ENCODE measurements around the gene SMARCA2.

SMARCA2 gene

GRCh38 chr9:2199999-2200796, 185.1 kb downstream of the SMARCA2 start:
- Histone ChIP-seq H3K9ac (no peak overlapping the region), H4K20me1 (ENCODE audit: insufficient read depth) (no peaks in the 10 kb centered on the region), H3K27ac (no peak overlapping the region), H3K79me2 (ENCODE audit: insufficient read depth, low read depth) (no peaks in the 10 kb centered on the region), H3K36me3 (ENCODE audit: insufficient read depth) (no peaks in the 10 kb centered on the region), H3K4me3 (IDR thresholded peaks at IDR 0.05; ENCODE audit: insufficient read depth, low read depth, low read length) (no peak overlapping the region), H3K27me3 (ENCODE audit: insufficient read depth, low read depth) (no peaks in the 10 kb centered on the region), H2AFZ (ENCODE audit: low read depth) (no peak overlapping the region), H3K4me2 (no peak overlapping the region), H3K4me1 (ENCODE audit: low read depth, poor library complexity, severe bottlenecking) (no peaks in the 10 kb centered on the region)
- TF ChIP-seq CTCF (conservative IDR thresholded peaks at IDR 0.05; ENCODE audit: low read depth, low read length), result no peak

- Histone ChIP-seq H2AFZ (ENCODE audit: low read depth) (no peak overlapping the region), H3K4me3 (IDR thresholded peaks at IDR 0.05; ENCODE audit: insufficient read depth, low read depth, low read length) (no peak overlapping the region), H3K79me2 (ENCODE audit: insufficient read depth, low read depth) (no peaks in the 10 kb centered on the region), H3K4me1 (ENCODE audit: low read depth, poor library complexity, severe bottlenecking) (no peaks in the 10 kb centered on the region), H3K36me3 (ENCODE audit: insufficient read depth) (no peaks in the 10 kb centered on the region), H3K4me2 (no peak overlapping the region), H3K9ac (no peak overlapping the region), H4K20me1 (ENCODE audit: insufficient read depth) (no peaks in the 10 kb centered on the region), H3K27me3 (ENCODE audit: insufficient read depth, low read depth) (no peaks in the 10 kb centered on the region), H3K27ac (no peak overlapping the region)
- TF ChIP-seq CTCF (conservative IDR thresholded peaks at IDR 0.05; ENCODE audit: low read depth, low read length), result no peak
Observed at GRCh38 chr9:2208465-2208864, 193.3 kb downstream of the SMARCA2 start.

GRCh38 chr9:2208991-2209390, 193.8 kb downstream of the SMARCA2 start:
- H3K36me3 ChIP-seq (ENCODE audit: insufficient read depth), result no peaks in the 10 kb centered on the region
- no peak overlapping the region for H3K4me2 ChIP-seq
- H3K9ac ChIP-seq, result no peak overlapping the region
- H3K27ac ChIP-seq, result no peak overlapping the region
- H3K4me1 ChIP-seq (ENCODE audit: low read depth, poor library complexity, severe bottlenecking), result no peaks in the 10 kb centered on the region
- no peaks in the 10 kb centered on the region for H4K20me1 ChIP-seq (ENCODE audit: insufficient read depth)
- H3K4me3 ChIP-seq (IDR thresholded peaks at IDR 0.05; ENCODE audit: insufficient read depth, low read depth, low read length), result no peak overlapping the region
- no peak overlapping the region for H2AFZ ChIP-seq (ENCODE audit: low read depth)
- no peak for TF ChIP-seq CTCF (conservative IDR thresholded peaks at IDR 0.05; ENCODE audit: low read depth, low read length)
- no peaks in the 10 kb centered on the region for H3K79me2 ChIP-seq (ENCODE audit: insufficient read depth, low read depth)
- no peaks in the 10 kb centered on the region for H3K27me3 ChIP-seq (ENCODE audit: insufficient read depth, low read depth)

- TF ChIP-seq CTCF (conservative IDR thresholded peaks at IDR 0.05; ENCODE audit: low read depth, low read length), result no peak
- Histone ChIP-seq H3K79me2 (ENCODE audit: insufficient read depth, low read depth) (no peaks in the 10 kb centered on the region), H3K9ac (no peak overlapping the region), H3K4me1 (ENCODE audit: low read depth, poor library complexity, severe bottlenecking) (no peaks in the 10 kb centered on the region), H3K36me3 (ENCODE audit: insufficient read depth) (no peaks in the 10 kb centered on the region), H2AFZ (ENCODE audit: low read depth) (no peak overlapping the region), H3K4me3 (IDR thresholded peaks at IDR 0.05; ENCODE audit: insufficient read depth, low read depth, low read length) (no peak overlapping the region), H3K27ac (no peak overlapping the region), H3K27me3 (ENCODE audit: insufficient read depth, low read depth) (no peaks in the 10 kb centered on the region), H3K4me2 (no peak overlapping the region), H4K20me1 (ENCODE audit: insufficient read depth) (no peaks in the 10 kb centered on the region)
Observed at GRCh38 chr9:2209400-2209799, 194.3 kb downstream of the SMARCA2 start.
